Panc1 (cell line): ENCODE data around the gene ANKRD42. TPM values are rescaled to one million over a fixed set of nuclear protein-coding genes. Genes with fewer than 3 reads are reported as not detected.

ENCODE experiments used
- ATAC-seq: fragments of 200-7000 bp; cut with Tn5 transposase; 2 replicates; pipeline ENCODE4 v1.9.1; 2020; ENCODE audit warnings: mild to moderate bottlenecking, moderate library complexity
- BruUV-seq: library from RNA; stranded (reverse); fragments of 400-500 nt; replicated peaks from 2 replicates; lab custom pipeline; 2021; lab: Mats Ljungman, UMichigan
- CTCF ChIA-PET: fragments of 300-600 bp; sonication (Branson Sonifier 250); formaldehyde crosslinking; loops from one replicate; lab custom pipeline; 2022; ENCODE audit warnings: antibody characterized with exemption; lab: Charles Lee
- POLR2A ChIA-PET: fragments of 300-600 bp; sonication (Branson Sonifier 250); formaldehyde crosslinking; loops from one replicate; lab custom pipeline; 2022; ENCODE audit warnings: antibody characterized with exemption; lab: Charles Lee
- DNase-seq: peaks from one replicate; pipeline ENCODE4 v3.0.0-alpha.2; 2010; ENCODE audit warnings: low read depth, low spot score
- H3K27ac ChIP-seq: 2 replicates; pipeline ENCODE4 v1.5.1; 2011; ENCODE audit warnings: mild to moderate bottlenecking, low read length, inconsistent platforms
- H3K27me3 ChIP-seq: fragments of 200-500 bp; sonication (Bioruptor generic); 2 replicates; pipeline ENCODE4 v1.6.0; 2014; ENCODE audit warnings: low read length, inconsistent platforms; ENCODE audit not compliant: control insufficient read depth, insufficient read depth
- H3K36me3 ChIP-seq: fragments of 200-500 bp; sonication (Bioruptor generic); 2 replicates; pipeline ENCODE4 v1.5.1; 2014; ENCODE audit warnings: inconsistent platforms, mild to moderate bottlenecking, low read length, moderate library complexity; ENCODE audit not compliant: control insufficient read depth, insufficient read depth
- H3K4me1 ChIP-seq: 2 replicates; pipeline ENCODE4 v1.5.1; 2011; ENCODE audit warnings: inconsistent platforms, mild to moderate bottlenecking, low read length, moderate library complexity; ENCODE audit not compliant: control insufficient read depth, insufficient read depth
- H3K4me3 ChIP-seq, 2 experiments: 2 replicates each; pipeline ENCODE4 v1.5.1; 2011 to 2012; ENCODE audit warnings: low read depth in 2 of 2, low read length in 2 of 2, mild to moderate bottlenecking in 2 of 2, inconsistent platforms in 1 of 2, moderate library complexity in 1 of 2
- H3K9me3 ChIP-seq: fragments of 200-500 bp; sonication (Bioruptor generic); 2 replicates; pipeline ENCODE4 v1.5.1; 2014; ENCODE audit warnings: low read depth, mild to moderate bottlenecking, inconsistent platforms, low read length, moderate library complexity; ENCODE audit not compliant: control insufficient read depth, insufficient read depth
- POLR2AphosphoS5 ChIP-seq: IDR thresholded peaks from 2 replicates; pipeline ENCODE4 v1.6.1; 2012; ENCODE audit warnings: mild to moderate bottlenecking, low read depth, low read length, moderate library complexity
- SIN3A ChIP-seq: IDR thresholded peaks from 2 replicates; pipeline ENCODE4 v1.6.1; 2012; ENCODE audit warnings: low read depth, mild to moderate bottlenecking, low read length, moderate library complexity, borderline replicate concordance; ENCODE audit not compliant: insufficient read depth
- TCF7L2 ChIP-seq: IDR thresholded peaks from 2 replicates; pipeline ENCODE4 v1.6.1; 2011; ENCODE audit warnings: mild to moderate bottlenecking, low read depth, low read length, inconsistent platforms
- in situ Hi-C: cut with HindIII; loops from 2 replicates; pipeline ENCODE4 v1.10.0; 2016; ENCODE audit warnings: low sequenced_read_pairs, low pct_unique_long_range_greater_than_20kb
- intact Hi-C: fragments of 100-400 bp; cut with micrococcal nuclease; formaldehyde crosslinking; loops from one replicate; pipeline ENCODE4 v1.10.0; 2022; ENCODE audit not compliant: unreplicated experiment
- total RNA-seq: library from RNA; stranded (reverse); gene quantifications from one replicate; pipeline ENCODE4 v1.2.1, GENCODE V29; 2021; ENCODE audit not compliant: unreplicated experiment
- TF ChIP-seq, protein P1 (sequence below), 2 experiments: IDR thresholded peaks; 2 replicates each; pipeline ENCODE4 v1.6.1; 2011 to 2012; ENCODE audit warnings: low read depth in 2 of 2, control low read depth in 1 of 2, low read length in 1 of 2, mild to moderate bottlenecking in 1 of 2, moderate library complexity in 1 of 2; ENCODE audit not compliant: insufficient read depth in 1 of 2
- TF ChIP-seq, protein P2 (sequence below): fragments of 450-650 bp; IDR thresholded peaks from 2 replicates; pipeline ENCODE4 v1.5.1; 2017; ENCODE audit warnings: mild to moderate bottlenecking

Gene ANKRD42
- total RNA-seq, 1 experiment from 2014 or later: 14.8 TPM

DNA sequence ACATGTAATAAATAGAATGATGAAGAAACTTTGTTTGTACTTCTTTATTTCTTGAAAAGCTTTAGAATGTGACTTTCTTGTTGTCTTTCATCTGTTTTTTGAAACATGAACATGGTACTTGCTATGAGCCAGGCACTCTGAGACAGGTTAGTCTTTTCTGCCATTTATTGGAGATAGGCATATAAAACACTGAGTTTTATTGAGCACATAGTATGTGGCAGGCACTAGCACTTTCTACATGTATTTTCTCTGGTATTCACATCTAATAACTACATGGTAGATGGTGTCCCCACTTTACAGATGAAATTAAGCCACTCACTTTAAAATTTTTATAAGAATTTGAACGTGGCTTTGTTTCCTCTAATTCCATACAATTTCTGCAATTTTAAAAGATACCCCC lies 7.7 kb upstream of the ANKRD42 start:
- no peak for DNase-seq

DNA sequence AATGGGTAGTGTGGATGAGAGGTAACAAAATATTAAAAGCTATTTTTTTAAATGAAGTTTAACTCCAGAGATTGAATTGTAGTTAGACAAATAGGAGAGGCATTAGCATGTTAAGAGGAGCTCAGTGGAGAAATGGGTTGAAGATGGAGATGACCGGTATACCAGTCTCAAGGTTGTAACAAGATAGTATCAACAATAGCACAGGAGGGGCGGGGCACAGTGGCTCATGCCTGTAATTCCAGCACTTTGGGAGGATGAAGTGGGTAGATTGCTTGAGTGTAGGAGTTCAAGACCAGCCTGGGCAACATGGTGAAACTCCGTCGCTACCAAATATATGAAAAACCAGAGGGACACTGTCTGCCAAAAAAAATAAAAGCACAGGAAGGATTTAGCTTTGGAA lies 6.0 kb upstream of the ANKRD42 start:
- Histone ChIP-seq H3K27me3 (no peaks in the 10 kb centered on the region), H3K36me3 (peaks cover 37% of the 10 kb centered on the region), H3K27ac (no peak overlapping the region), H3K9me3 (no peaks in the 10 kb centered on the region), H3K4me1 (peaks cover 4% of the 10 kb centered on the region), H3K4me3 (no peak overlapping the region)
- CTCF ChIA-PET: no interaction called here
- TF ChIP-seq TCF7L2 (no peak), SIN3A (no peak), POLR2AphosphoS5 (no peak; the same call in 1 of the 2 replicates)
- TF ChIP-seq, protein P1, sequence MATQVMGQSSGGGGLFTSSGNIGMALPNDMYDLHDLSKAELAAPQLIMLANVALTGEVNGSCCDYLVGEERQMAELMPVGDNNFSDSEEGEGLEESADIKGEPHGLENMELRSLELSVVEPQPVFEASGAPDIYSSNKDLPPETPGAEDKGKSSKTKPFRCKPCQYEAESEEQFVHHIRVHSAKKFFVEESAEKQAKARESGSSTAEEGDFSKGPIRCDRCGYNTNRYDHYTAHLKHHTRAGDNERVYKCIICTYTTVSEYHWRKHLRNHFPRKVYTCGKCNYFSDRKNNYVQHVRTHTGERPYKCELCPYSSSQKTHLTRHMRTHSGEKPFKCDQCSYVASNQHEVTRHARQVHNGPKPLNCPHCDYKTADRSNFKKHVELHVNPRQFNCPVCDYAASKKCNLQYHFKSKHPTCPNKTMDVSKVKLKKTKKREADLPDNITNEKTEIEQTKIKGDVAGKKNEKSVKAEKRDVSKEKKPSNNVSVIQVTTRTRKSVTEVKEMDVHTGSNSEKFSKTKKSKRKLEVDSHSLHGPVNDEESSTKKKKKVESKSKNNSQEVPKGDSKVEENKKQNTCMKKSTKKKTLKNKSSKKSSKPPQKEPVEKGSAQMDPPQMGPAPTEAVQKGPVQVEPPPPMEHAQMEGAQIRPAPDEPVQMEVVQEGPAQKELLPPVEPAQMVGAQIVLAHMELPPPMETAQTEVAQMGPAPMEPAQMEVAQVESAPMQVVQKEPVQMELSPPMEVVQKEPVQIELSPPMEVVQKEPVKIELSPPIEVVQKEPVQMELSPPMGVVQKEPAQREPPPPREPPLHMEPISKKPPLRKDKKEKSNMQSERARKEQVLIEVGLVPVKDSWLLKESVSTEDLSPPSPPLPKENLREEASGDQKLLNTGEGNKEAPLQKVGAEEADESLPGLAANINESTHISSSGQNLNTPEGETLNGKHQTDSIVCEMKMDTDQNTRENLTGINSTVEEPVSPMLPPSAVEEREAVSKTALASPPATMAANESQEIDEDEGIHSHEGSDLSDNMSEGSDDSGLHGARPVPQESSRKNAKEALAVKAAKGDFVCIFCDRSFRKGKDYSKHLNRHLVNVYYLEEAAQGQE (IDR thresholded peaks at IDR 0.05; ENCODE audit: insufficient read depth in 1 of 2, low read depth in 2 of 2, low read length in 1 of 2): no peak
- TF ChIP-seq, protein P2, sequence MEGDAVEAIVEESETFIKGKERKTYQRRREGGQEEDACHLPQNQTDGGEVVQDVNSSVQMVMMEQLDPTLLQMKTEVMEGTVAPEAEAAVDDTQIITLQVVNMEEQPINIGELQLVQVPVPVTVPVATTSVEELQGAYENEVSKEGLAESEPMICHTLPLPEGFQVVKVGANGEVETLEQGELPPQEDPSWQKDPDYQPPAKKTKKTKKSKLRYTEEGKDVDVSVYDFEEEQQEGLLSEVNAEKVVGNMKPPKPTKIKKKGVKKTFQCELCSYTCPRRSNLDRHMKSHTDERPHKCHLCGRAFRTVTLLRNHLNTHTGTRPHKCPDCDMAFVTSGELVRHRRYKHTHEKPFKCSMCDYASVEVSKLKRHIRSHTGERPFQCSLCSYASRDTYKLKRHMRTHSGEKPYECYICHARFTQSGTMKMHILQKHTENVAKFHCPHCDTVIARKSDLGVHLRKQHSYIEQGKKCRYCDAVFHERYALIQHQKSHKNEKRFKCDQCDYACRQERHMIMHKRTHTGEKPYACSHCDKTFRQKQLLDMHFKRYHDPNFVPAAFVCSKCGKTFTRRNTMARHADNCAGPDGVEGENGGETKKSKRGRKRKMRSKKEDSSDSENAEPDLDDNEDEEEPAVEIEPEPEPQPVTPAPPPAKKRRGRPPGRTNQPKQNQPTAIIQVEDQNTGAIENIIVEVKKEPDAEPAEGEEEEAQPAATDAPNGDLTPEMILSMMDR: no peak
- ATAC-seq: peak; percentile 60
- intact Hi-C loops: no loop called here
- DNase-seq: no peak
- in situ Hi-C loops: no loop called here
- POLR2A ChIA-PET: interaction anchor here (0.6 to 1.0 kb wide), 2 partner anchors 31 to 302 kb away, joined by 3 to 4 read pairs; no protein-coding TSS in a partner anchor
- BruUV-seq: no TSS peak

More for the DNA sequence above, 7.7 kb upstream of the ANKRD42 start:
- H3K27ac ChIP-seq: no peak overlapping the region
- in situ Hi-C loops: no loop called here
- peaks cover 46% of the 10 kb centered on the region for H3K36me3 ChIP-seq
- no peaks in the 10 kb centered on the region for H3K27me3 ChIP-seq
- ATAC-seq: no peak
- TF ChIP-seq SIN3A (no peak), TCF7L2 (no peak), POLR2AphosphoS5 (peak; percentile 23; the same call in 1 of the 2 replicates)
- TF ChIP-seq, protein P2: no peak
- TF ChIP-seq, protein P1 (IDR thresholded peaks at IDR 0.05; ENCODE audit: insufficient read depth in 1 of 2, low read depth in 2 of 2, low read length in 1 of 2): no peak
- no TSS peak for BruUV-seq
- H3K9me3 ChIP-seq: no peaks in the 10 kb centered on the region
- intact Hi-C loops: no loop called here
- ChIA-PET CTCF (no interaction called here), POLR2A (no interaction called here)
- H3K4me1 ChIP-seq: no peaks in the 10 kb centered on the region
- no peak overlapping the region for H3K4me3 ChIP-seq
